HepG2 (cell line): ENCODE measurements around the gene CFAP43. TPM values are rescaled to one million over a fixed set of nuclear protein-coding genes. Genes with fewer than 3 reads are reported as not detected.

Experiments
- AGO2 ChIP-seq: fragments of 200-400 bp; formaldehyde crosslinking; optimal IDR thresholded peaks from 2 replicates; pipeline ENCODE3; 2017; ENCODE audit warnings: mild to moderate bottlenecking, low read depth, low read length, moderate library complexity
- BCL3 ChIP-seq: sonication (generic); formaldehyde crosslinking; IDR thresholded peaks from 2 replicates; pipeline ENCODE4 v1.5.1; 2020; ENCODE audit warnings: mild to moderate bottlenecking, missing genetic modification reagents, moderate library complexity
- CENPX ChIP-seq: sonication (generic); formaldehyde crosslinking; IDR thresholded peaks from 2 replicates; pipeline ENCODE4 v1.9.0; 2021; ENCODE audit warnings: mild to moderate bottlenecking, missing genetic modification reagents, moderate library complexity
- EP300 ChIP-seq, 3 experiments: sonication (generic) in 1 of 3; formaldehyde crosslinking in 1 of 3; IDR thresholded peaks; 2 replicates each; pipeline versions ENCODE4 v1.5.1 to v1.6.1; 2011 to 2020; ENCODE audit warnings: low read depth in 2 of 3, low read length in 2 of 3, borderline replicate concordance in 1 of 3, improper control_type of control experiment in 1 of 3, mild to moderate bottlenecking in 1 of 3, missing genetic modification reagents in 1 of 3, moderate library complexity in 1 of 3
- HCFC1 ChIP-seq: fragments of 150-350 bp; IDR thresholded peaks from 2 replicates; pipeline ENCODE4 v1.6.1; 2014; ENCODE audit warnings: low read depth, low read length
- HOMEZ ChIP-seq: IDR thresholded peaks from 2 replicates; pipeline ENCODE4 v1.6.1; 2016; ENCODE audit warnings: low read depth
- IRF1 ChIP-seq: sonication (generic); formaldehyde crosslinking; IDR thresholded peaks from 2 replicates; pipeline ENCODE4 v1.4.0; 2020; ENCODE audit warnings: low read depth, mild to moderate bottlenecking, missing genetic modification reagents
- JUNB ChIP-seq: sonication (generic); formaldehyde crosslinking; IDR thresholded peaks from 2 replicates; pipeline ENCODE4 v1.8.0; 2022; ENCODE audit warnings: missing genetic modification reagents, mild to moderate bottlenecking, borderline replicate concordance
- MED13 ChIP-seq: sonication (generic); formaldehyde crosslinking; IDR thresholded peaks from 2 replicates; pipeline ENCODE4 v1.5.0; 2020; ENCODE audit warnings: missing genetic modification reagents
- MTA1 ChIP-seq: sonication (generic); formaldehyde crosslinking; IDR thresholded peaks from 2 replicates; pipeline ENCODE4 v1.4.0; 2020; ENCODE audit warnings: missing genetic modification reagents, mild to moderate bottlenecking, borderline replicate concordance
- SMYD3 ChIP-seq: sonication (generic); formaldehyde crosslinking; IDR thresholded peaks from 2 replicates; pipeline ENCODE4 v1.8.1; 2023; ENCODE audit warnings: mild to moderate bottlenecking, missing genetic modification reagents
- ZFX ChIP-seq: sonication (generic); formaldehyde crosslinking; IDR thresholded peaks from 2 replicates; pipeline ENCODE4 v1.4.0; 2020; ENCODE audit warnings: mild to moderate bottlenecking, low read depth, missing genetic modification reagents, moderate library complexity
- ZNF230 ChIP-seq: sonication (generic); formaldehyde crosslinking; IDR thresholded peaks from 2 replicates; pipeline ENCODE4 v1.4.0; 2020; ENCODE audit warnings: mild to moderate bottlenecking, missing genetic modification reagents
- ZNF24 ChIP-seq: fragments of 450-650 bp; IDR thresholded peaks from 2 replicates; pipeline ENCODE4 v1.6.1; 2017; ENCODE audit warnings: antibody characterized with exemption, mild to moderate bottlenecking
- ZNF263 ChIP-seq: sonication (generic); formaldehyde crosslinking; IDR thresholded peaks from 2 replicates; pipeline ENCODE4 v1.4.0; 2020; ENCODE audit warnings: missing genetic modification reagents
- ZNF350 ChIP-seq: sonication (generic); formaldehyde crosslinking; IDR thresholded peaks from 2 replicates; pipeline ENCODE4 v1.4.0; 2020; ENCODE audit warnings: mild to moderate bottlenecking, low read depth, missing genetic modification reagents, borderline replicate concordance
- ZNF446 ChIP-seq: sonication (generic); formaldehyde crosslinking; IDR thresholded peaks from 2 replicates; pipeline ENCODE4 v1.5.0; 2020; ENCODE audit warnings: mild to moderate bottlenecking, missing genetic modification reagents
- ZNF547 ChIP-seq: sonication (generic); formaldehyde crosslinking; IDR thresholded peaks from 2 replicates; pipeline ENCODE4 v1.5.1; 2020; ENCODE audit warnings: mild to moderate bottlenecking, missing genetic modification reagents
- ZNF574 ChIP-seq: sonication (generic); formaldehyde crosslinking; IDR thresholded peaks from 2 replicates; pipeline ENCODE4 v1.4.0; 2020; ENCODE audit warnings: missing genetic modification reagents
- ZNF792 ChIP-seq: IDR thresholded peaks from 2 replicates; pipeline ENCODE4 v1.6.1; 2016
- ZNF841 ChIP-seq: sonication (generic); formaldehyde crosslinking; IDR thresholded peaks from 2 replicates; pipeline ENCODE4 v1.8.1; 2023; ENCODE audit warnings: missing genetic modification reagents, borderline replicate concordance
- polyA plus RNA-seq, 8 experiments: library from polyadenylated mRNA; depleted of rRNA in 3 of 8; stranded (reverse) in 7 of 8; unstranded in 1 of 8; fragments of >200 nt; fragmentation: Illumina TruSeq in 4 of 8; extraction: Trizol in 4 of 8; gene quantifications; 2 replicates each; pipeline versions ENCODE4 v1.2.1 to v1.2.3, GENCODE V29; 2011 to 2016; ENCODE audit warnings: low read depth in 4 of 8, missing spikeins in 1 of 8, mixed read lengths in 1 of 8; ENCODE audit not compliant: insufficient read depth in 1 of 8
- total RNA-seq, 5 experiments: library from RNA; depleted of rRNA; stranded (reverse); fragments of >200 nt; fragmentation: Illumina TruSeq; extraction: Trizol; gene quantifications; 2 replicates each; pipeline ENCODE4 v1.2.3, GENCODE V29; 2016; ENCODE audit warnings: low read depth in 1 of 5

CFAP43 gene
- total and polyA plus RNA-seq, 2 of the 13 experiments (the other 11 are each of a cell fraction or from before 2014, with no cell fraction given) = 0.24 to 0.38 TPM

- TF ChIP-seq EP300 (IDR thresholded peaks at IDR 0.05; ENCODE audit: low read depth in 2 of 2, low read length in 2 of 2) (peak in 1 of 2 experiments; percentile 56; a peak in 1 of 4 replicates), EP300 (CRISPR knock-in tag; IDR thresholded peaks at IDR 0.05; ENCODE audit: borderline replicate concordance) (no peak), ZNF24 (no peak), ZNF792 (CRISPR knock-in tag) (peak; percentile 40; the same call in 1 of the 2 replicates), ZNF446 (CRISPR knock-in tag) (peak; percentile 68; the same call in 1 of the 2 replicates), MTA1 (CRISPR knock-in tag) (peak; percentile 70; the same call in 1 of the 2 replicates), ZNF841 (CRISPR knock-in tag) (no peak), MED13 (CRISPR knock-in tag) (no peak), ZNF230 (CRISPR knock-in tag) (peak; percentile 68; the same call in 1 of the 2 replicates), IRF1 (0 out of 2 replicates have a peak, but pooled peaks have one; percentile 21), ZNF350 (peak; percentile 43; the same call in 1 of the 2 replicates), HOMEZ (CRISPR knock-in tag) (0 out of 2 replicates have a peak, but pooled peaks have one; percentile 8), JUNB (CRISPR knock-in tag) (peak; percentile 34; the same call in 1 of the 2 replicates), ZNF574 (CRISPR knock-in tag) (peak; percentile 74), SMYD3 (no peak), HCFC1 (no peak), AGO2 (peak; percentile 83), ZNF547 (CRISPR knock-in tag) (peak; percentile 82), ZFX (CRISPR knock-in tag) (peak; percentile 83), BCL3 (CRISPR knock-in tag) (peak; percentile 60; the same call in 1 of the 2 replicates), CENPX (CRISPR knock-in tag) (no peak), ZNF263 (CRISPR knock-in tag) (no peak)
These were observed 22.5 kb upstream of the CFAP43 start, which contains the start of gene GSTO1 (continued) for GRCh38 chr10:104254493-104255310.
